ENCODE measurements around the gene KRTAP10-12.

Gene KRTAP10-12

DNA sequence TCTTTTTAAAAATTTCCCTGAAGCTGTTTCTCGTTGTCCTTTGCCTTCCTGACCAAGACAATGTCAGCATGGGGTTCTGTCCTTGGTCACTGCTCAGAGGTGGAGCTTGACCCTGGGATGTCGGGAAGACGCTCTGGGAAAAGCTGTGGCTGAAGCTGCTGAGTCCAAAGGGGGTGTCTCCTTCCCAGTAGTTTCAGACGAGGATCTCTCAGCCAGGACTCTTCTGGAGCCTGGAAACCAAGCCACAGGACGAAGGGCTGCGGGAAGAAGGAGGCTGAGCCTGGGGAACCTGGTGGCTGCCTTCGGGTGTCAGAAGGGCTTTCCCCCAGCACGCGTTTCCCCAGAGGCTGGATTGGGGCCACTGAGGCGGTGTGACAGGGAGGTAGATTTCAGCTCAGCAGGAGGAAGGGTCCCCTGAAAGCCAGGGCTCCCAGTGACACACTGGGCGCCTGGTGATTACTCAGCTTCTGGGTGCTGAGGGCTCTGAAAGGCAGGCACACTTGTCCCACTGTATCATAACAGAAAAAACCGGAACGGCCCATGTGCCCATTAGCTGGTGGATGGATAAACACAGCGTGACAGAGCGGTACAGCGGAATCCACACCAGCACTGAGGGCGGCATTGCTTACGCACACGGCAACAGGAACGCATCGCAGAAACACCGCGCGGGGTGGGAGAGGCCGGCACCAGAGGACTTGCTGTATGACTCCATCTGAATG, 10.0 kb upstream of the KRTAP10-12 start:
- TF ChIP-seq NFIC (IDR thresholded peaks at IDR 0.05) (no peak), YY1 (IDR thresholded peaks at IDR 0.05; ENCODE audit: low read depth) (no peak), TCF12 (IDR thresholded peaks at IDR 0.05; ENCODE audit: low read depth) (no peak), CEBPB (IDR thresholded peaks at IDR 0.05) (no peak), TEAD4 (IDR thresholded peaks at IDR 0.05) (no peak), RAD21 (IDR thresholded peaks at IDR 0.05; ENCODE audit: low read depth) (no peak), TAF1 (IDR thresholded peaks at IDR 0.05; ENCODE audit: low read depth) (no peak), FOXM1 (IDR thresholded peaks at IDR 0.05; ENCODE audit: borderline replicate concordance, low read depth) (no peak), EP300 (IDR thresholded peaks at IDR 0.05; ENCODE audit: borderline replicate concordance) (no peak), EGR1 (IDR thresholded peaks at IDR 0.05) (no peak), CREB1 (IDR thresholded peaks at IDR 0.05; ENCODE audit: low read depth) (no peak), ZBTB7A (IDR thresholded peaks at IDR 0.05; ENCODE audit: low read depth) (no peak)
- TF ChIP-seq, protein P1, sequence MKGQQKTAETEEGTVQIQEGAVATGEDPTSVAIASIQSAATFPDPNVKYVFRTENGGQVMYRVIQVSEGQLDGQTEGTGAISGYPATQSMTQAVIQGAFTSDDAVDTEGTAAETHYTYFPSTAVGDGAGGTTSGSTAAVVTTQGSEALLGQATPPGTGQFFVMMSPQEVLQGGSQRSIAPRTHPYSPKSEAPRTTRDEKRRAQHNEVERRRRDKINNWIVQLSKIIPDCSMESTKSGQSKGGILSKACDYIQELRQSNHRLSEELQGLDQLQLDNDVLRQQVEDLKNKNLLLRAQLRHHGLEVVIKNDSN (IDR thresholded peaks at IDR 0.05), result no peak
- TF ChIP-seq, protein P2, sequence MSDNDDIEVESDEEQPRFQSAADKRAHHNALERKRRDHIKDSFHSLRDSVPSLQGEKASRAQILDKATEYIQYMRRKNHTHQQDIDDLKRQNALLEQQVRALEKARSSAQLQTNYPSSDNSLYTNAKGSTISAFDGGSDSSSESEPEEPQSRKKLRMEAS (IDR thresholded peaks at IDR 0.05), result no peak
- TF ChIP-seq, protein P3, sequence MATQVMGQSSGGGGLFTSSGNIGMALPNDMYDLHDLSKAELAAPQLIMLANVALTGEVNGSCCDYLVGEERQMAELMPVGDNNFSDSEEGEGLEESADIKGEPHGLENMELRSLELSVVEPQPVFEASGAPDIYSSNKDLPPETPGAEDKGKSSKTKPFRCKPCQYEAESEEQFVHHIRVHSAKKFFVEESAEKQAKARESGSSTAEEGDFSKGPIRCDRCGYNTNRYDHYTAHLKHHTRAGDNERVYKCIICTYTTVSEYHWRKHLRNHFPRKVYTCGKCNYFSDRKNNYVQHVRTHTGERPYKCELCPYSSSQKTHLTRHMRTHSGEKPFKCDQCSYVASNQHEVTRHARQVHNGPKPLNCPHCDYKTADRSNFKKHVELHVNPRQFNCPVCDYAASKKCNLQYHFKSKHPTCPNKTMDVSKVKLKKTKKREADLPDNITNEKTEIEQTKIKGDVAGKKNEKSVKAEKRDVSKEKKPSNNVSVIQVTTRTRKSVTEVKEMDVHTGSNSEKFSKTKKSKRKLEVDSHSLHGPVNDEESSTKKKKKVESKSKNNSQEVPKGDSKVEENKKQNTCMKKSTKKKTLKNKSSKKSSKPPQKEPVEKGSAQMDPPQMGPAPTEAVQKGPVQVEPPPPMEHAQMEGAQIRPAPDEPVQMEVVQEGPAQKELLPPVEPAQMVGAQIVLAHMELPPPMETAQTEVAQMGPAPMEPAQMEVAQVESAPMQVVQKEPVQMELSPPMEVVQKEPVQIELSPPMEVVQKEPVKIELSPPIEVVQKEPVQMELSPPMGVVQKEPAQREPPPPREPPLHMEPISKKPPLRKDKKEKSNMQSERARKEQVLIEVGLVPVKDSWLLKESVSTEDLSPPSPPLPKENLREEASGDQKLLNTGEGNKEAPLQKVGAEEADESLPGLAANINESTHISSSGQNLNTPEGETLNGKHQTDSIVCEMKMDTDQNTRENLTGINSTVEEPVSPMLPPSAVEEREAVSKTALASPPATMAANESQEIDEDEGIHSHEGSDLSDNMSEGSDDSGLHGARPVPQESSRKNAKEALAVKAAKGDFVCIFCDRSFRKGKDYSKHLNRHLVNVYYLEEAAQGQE (IDR thresholded peaks at IDR 0.05; ENCODE audit: low read depth), result no peak

DNA sequence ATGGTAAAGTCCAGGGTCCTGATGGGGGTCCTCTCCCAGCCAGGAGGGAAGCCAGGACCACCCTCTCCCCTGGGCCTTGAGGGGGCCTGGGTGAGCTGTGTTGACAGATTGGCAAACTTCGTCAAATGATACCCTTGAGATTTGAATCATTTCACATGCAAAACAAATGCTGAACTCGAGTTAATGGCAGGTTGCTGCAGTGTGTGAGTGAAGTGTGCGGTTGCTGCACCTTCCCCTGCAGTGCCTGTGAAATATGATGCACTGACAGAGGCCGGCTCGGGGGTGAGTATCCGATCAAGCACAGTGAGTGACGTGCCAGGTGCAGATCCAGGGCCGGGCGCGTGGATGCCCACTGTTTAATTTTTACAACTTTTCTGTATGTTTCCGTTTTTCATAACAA, 9.3 kb upstream of the KRTAP10-12 start:
- TF ChIP-seq CREB1 (IDR thresholded peaks at IDR 0.05; ENCODE audit: low read depth), result no peak
- TF ChIP-seq TCF12 (IDR thresholded peaks at IDR 0.05; ENCODE audit: low read depth), result no peak
- TF ChIP-seq EP300 (IDR thresholded peaks at IDR 0.05; ENCODE audit: borderline replicate concordance), result no peak
- no peak for TF ChIP-seq CEBPB (IDR thresholded peaks at IDR 0.05)
- TF ChIP-seq TAF1 (IDR thresholded peaks at IDR 0.05; ENCODE audit: low read depth), result no peak
- TF ChIP-seq YY1 (IDR thresholded peaks at IDR 0.05; ENCODE audit: low read depth), result no peak
- TF ChIP-seq, protein P3 (IDR thresholded peaks at IDR 0.05; ENCODE audit: low read depth), result no peak
- TF ChIP-seq, protein P1 (IDR thresholded peaks at IDR 0.05), result no peak
- TF ChIP-seq EGR1 (IDR thresholded peaks at IDR 0.05), result no peak
- TF ChIP-seq, protein P2 (IDR thresholded peaks at IDR 0.05), result no peak
- no peak for TF ChIP-seq TEAD4 (IDR thresholded peaks at IDR 0.05)
- no peak for TF ChIP-seq RAD21 (IDR thresholded peaks at IDR 0.05; ENCODE audit: low read depth)
- no peak for TF ChIP-seq FOXM1 (IDR thresholded peaks at IDR 0.05; ENCODE audit: borderline replicate concordance, low read depth)

DNA sequence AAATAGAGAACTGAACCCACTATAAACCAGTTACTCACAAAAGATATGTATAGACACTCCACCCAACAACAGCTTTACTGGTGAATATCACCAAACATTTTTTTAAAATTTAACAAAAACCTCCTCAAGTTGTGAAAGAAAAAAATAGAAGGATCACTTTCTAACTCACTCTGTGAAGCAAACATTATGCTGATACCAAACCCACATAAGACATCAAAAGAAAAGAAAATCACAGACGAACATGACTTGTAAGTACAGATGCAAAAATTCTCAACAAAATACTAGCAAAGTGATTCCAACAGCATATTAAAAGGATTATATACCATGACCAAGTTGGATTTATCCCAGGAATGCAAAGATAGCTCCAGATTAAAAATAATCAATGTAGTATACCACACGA, 5.3 kb upstream of the KRTAP10-12 start:
- TF ChIP-seq FOXM1 (IDR thresholded peaks at IDR 0.05; ENCODE audit: borderline replicate concordance, low read depth) (no peak), EGR1 (IDR thresholded peaks at IDR 0.05) (no peak), TAF1 (IDR thresholded peaks at IDR 0.05; ENCODE audit: low read depth) (no peak), RAD21 (IDR thresholded peaks at IDR 0.05; ENCODE audit: low read depth) (no peak), TCF12 (IDR thresholded peaks at IDR 0.05; ENCODE audit: low read depth) (no peak), NFIC (IDR thresholded peaks at IDR 0.05) (no peak), ZBTB7A (IDR thresholded peaks at IDR 0.05; ENCODE audit: low read depth) (no peak), TEAD4 (IDR thresholded peaks at IDR 0.05) (no peak), EP300 (IDR thresholded peaks at IDR 0.05; ENCODE audit: borderline replicate concordance) (no peak), CREB1 (IDR thresholded peaks at IDR 0.05; ENCODE audit: low read depth) (no peak), YY1 (IDR thresholded peaks at IDR 0.05; ENCODE audit: low read depth) (no peak), CEBPB (IDR thresholded peaks at IDR 0.05) (no peak)
- TF ChIP-seq, protein P3 (IDR thresholded peaks at IDR 0.05; ENCODE audit: low read depth), result no peak
- TF ChIP-seq, protein P2 (IDR thresholded peaks at IDR 0.05), result no peak

All from Ishikawa (cell line).